ENCODE measurements around the gene SENP3. TPM values are rescaled to one million over a fixed set of nuclear protein-coding genes. Genes with fewer than 3 reads are reported as not detected.
"Not testable (repeated sequence)": the region's sequence is repeated elsewhere in the genome, so short reads cannot be mapped to it uniquely, and the experiment has no call there.

The SENP3 gene
- total RNA-seq, 1 experiment from 2014 or later = 113 TPM

DNA sequence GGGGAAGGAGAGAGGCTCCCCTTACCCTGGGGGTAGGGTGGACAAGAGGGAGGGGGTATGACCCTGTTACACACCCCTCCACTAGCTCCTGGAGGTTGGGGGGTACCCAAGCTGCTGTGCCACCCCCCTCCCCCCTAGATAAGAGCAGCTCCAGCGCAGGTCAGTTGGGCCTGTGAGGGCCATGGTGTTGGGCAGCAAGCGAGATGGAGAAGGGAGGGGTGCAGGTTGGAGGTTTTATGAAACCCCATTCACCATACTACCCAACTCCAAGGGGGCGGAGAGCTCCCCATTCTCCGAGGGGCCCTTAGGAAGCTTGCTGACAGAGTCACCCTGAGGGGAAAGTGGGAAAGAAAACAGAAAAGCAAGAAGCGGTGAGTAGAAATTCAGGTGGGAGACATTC lies 29.9 kb downstream of the SENP3 start:
- H3K9me3 ChIP-seq (ENCODE audit: low read depth, low read length, poor library complexity, severe bottlenecking) = no peaks in the 10 kb centered on the region
- no peak overlapping the region for H3K27ac ChIP-seq (ENCODE audit: low read depth, low read length, poor library complexity, severe bottlenecking)
- DNase-seq (ENCODE audit: low spot score) = no peak
- TF ChIP-seq, protein P1, sequence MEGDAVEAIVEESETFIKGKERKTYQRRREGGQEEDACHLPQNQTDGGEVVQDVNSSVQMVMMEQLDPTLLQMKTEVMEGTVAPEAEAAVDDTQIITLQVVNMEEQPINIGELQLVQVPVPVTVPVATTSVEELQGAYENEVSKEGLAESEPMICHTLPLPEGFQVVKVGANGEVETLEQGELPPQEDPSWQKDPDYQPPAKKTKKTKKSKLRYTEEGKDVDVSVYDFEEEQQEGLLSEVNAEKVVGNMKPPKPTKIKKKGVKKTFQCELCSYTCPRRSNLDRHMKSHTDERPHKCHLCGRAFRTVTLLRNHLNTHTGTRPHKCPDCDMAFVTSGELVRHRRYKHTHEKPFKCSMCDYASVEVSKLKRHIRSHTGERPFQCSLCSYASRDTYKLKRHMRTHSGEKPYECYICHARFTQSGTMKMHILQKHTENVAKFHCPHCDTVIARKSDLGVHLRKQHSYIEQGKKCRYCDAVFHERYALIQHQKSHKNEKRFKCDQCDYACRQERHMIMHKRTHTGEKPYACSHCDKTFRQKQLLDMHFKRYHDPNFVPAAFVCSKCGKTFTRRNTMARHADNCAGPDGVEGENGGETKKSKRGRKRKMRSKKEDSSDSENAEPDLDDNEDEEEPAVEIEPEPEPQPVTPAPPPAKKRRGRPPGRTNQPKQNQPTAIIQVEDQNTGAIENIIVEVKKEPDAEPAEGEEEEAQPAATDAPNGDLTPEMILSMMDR (conservative IDR thresholded peaks at IDR 0.05; ENCODE audit: low read depth, low read length) = no peak
- TF ChIP-seq EZH2 (IDR thresholded peaks at IDR 0.05; ENCODE audit: borderline replicate concordance, low read depth, low read length, poor library complexity, severe bottlenecking) = no peak
- no TSS peak for BruUV-seq (replicated peaks)
- H3K36me3 ChIP-seq (ENCODE audit: insufficient read depth, low read length, poor library complexity, severe bottlenecking) = peaks cover 88% of the 10 kb centered on the region
- no peaks in the 10 kb centered on the region for H3K4me1 ChIP-seq (ENCODE audit: insufficient read depth, low read length, poor library complexity, severe bottlenecking)
- H3K27me3 ChIP-seq (replicated peaks; ENCODE audit: insufficient read depth, low read depth, low read length, poor library complexity) = no peaks in the 10 kb centered on the region
- CTCF ChIA-PET = no interaction called here
- POLR2A ChIA-PET (ENCODE audit: low non-redundant PET) = interaction anchor here (0.6 kb wide), 1 partner anchor 59 kb away, joined by 4 read pairs; the partner anchor contains the start of gene ATP1B2
- intact Hi-C loops (cut with micrococcal nuclease; ENCODE audit: unreplicated experiment) = no loop called here
- H3K4me3 ChIP-seq (ENCODE audit: low read depth, low read length, poor library complexity, severe bottlenecking) = no peak overlapping the region

DNA sequence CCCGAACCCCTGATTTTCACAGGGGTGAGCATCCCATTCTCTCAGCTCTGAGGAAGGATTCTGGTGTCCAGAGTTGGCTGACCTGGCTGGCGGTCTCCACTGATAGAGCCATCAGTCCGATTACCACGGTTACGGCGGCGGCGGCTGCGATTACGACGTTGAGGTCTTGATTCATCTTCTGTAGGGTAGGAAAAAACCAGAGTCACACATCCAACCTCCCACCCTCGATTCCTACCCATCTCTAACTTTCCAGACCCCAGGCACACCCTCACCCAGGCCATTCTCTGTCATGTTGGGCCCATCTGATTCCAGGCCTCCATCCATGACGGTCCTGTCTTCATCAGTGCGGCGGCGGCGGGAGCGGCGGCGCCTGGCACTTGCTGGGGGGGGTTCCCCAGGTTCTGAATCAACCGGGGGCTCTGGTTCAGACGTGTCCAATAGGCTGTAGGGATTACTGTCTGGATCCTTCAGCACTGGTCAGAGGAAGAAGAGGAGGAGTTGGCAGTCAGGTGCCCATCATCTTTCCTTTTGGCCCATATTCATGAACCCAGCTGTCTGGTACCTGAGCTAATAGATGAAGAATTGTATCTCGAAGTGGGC lies 30.8 kb downstream of the SENP3 start:
- Histone ChIP-seq H3K27me3 (replicated peaks; ENCODE audit: insufficient read depth, low read depth, low read length, poor library complexity) (no peaks in the 10 kb centered on the region), H3K4me3 (ENCODE audit: low read depth, low read length, poor library complexity, severe bottlenecking) (no peak overlapping the region), H3K27ac (ENCODE audit: low read depth, low read length, poor library complexity, severe bottlenecking) (no peak overlapping the region), H3K4me1 (ENCODE audit: insufficient read depth, low read length, poor library complexity, severe bottlenecking) (no peaks in the 10 kb centered on the region), H3K9me3 (ENCODE audit: low read depth, low read length, poor library complexity, severe bottlenecking) (no peaks in the 10 kb centered on the region), H3K36me3 (ENCODE audit: insufficient read depth, low read length, poor library complexity, severe bottlenecking) (peaks cover 87% of the 10 kb centered on the region)
- TF ChIP-seq, protein P1 (conservative IDR thresholded peaks at IDR 0.05; ENCODE audit: low read depth, low read length) = no peak
- no peak for TF ChIP-seq EZH2 (IDR thresholded peaks at IDR 0.05; ENCODE audit: borderline replicate concordance, low read depth, low read length, poor library complexity, severe bottlenecking)
- ChIA-PET POLR2A (ENCODE audit: low non-redundant PET) (no interaction called here), CTCF (no interaction called here)
- intact Hi-C loops (cut with micrococcal nuclease; ENCODE audit: unreplicated experiment) = no loop called here
- TSS peak; percentile 55 for BruUV-seq (replicated peaks)
- DNase-seq (ENCODE audit: low spot score) = no peak

DNA sequence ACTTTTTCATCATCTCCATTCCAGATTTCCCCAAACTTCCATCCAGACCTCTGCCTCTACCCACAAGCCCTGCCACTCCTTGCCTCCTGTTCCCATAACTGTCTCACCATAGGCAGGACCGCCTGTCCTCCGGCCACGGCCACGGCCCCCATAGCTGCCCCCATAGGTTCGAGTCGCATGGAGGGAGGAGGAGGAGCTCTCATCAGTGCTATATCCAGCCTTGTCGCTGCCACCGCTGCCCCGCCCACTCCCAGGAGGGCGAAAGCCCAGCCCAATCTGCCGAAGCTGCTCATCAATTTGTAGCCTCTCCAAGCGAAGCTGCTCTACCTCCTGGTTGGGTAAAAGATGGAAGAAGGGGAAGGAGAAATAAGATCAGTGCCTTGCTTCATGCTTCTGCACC lies 31.6 kb downstream of the SENP3 start:
- intact Hi-C loops (cut with micrococcal nuclease; ENCODE audit: unreplicated experiment) = no loop called here
- Histone ChIP-seq H3K4me1 (ENCODE audit: insufficient read depth, low read length, poor library complexity, severe bottlenecking) (no peaks in the 10 kb centered on the region), H3K27ac (ENCODE audit: low read depth, low read length, poor library complexity, severe bottlenecking) (no peak overlapping the region), H3K27me3 (replicated peaks; ENCODE audit: insufficient read depth, low read depth, low read length, poor library complexity) (no peaks in the 10 kb centered on the region), H3K4me3 (ENCODE audit: low read depth, low read length, poor library complexity, severe bottlenecking) (no peak overlapping the region), H3K36me3 (ENCODE audit: insufficient read depth, low read length, poor library complexity, severe bottlenecking) (peaks cover 80% of the 10 kb centered on the region), H3K9me3 (ENCODE audit: low read depth, low read length, poor library complexity, severe bottlenecking) (no peaks in the 10 kb centered on the region)
- BruUV-seq (replicated peaks) = no TSS peak
- CTCF ChIA-PET = no interaction called here
- no peak for TF ChIP-seq EZH2 (IDR thresholded peaks at IDR 0.05; ENCODE audit: borderline replicate concordance, low read depth, low read length, poor library complexity, severe bottlenecking)
- TF ChIP-seq, protein P1 (conservative IDR thresholded peaks at IDR 0.05; ENCODE audit: low read depth, low read length) = no peak
- POLR2A ChIA-PET (ENCODE audit: low non-redundant PET) = no interaction called here
- DNase-seq (ENCODE audit: low spot score) = no peak

DNA sequence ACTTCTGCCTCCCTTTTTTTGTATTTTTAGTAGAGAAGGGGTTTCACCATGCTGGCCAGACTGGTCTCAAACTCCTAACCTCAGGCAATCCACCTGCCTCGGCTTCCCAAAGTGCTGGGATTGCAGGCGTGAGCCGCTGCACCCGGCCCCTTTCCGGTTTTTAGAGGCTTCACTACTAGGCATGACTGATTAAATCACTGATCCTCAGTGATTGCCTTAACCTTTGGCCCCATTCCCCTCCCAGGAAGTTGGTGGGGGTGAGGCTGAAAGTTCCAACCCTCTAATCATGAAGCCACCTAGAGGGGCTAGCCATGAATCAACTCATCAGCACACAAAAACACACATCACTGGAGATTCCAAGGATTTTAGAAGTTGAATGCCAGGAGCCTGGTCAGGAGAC lies 35.8 kb downstream of the SENP3 start:
- H3K27me3 ChIP-seq (replicated peaks; ENCODE audit: insufficient read depth, low read depth, low read length, poor library complexity); DNase-seq (ENCODE audit: low spot score); CTCF ChIA-PET; H3K4me3 ChIP-seq (ENCODE audit: low read depth, low read length, poor library complexity, severe bottlenecking); H3K27ac ChIP-seq (ENCODE audit: low read depth, low read length, poor library complexity, severe bottlenecking); intact Hi-C loops (cut with micrococcal nuclease; ENCODE audit: unreplicated experiment); H3K4me1 ChIP-seq (ENCODE audit: insufficient read depth, low read length, poor library complexity, severe bottlenecking); H3K9me3 ChIP-seq (ENCODE audit: low read depth, low read length, poor library complexity, severe bottlenecking); BruUV-seq (replicated peaks); POLR2A ChIA-PET (ENCODE audit: low non-redundant PET): not testable (repeated sequence)
- H3K36me3 ChIP-seq (ENCODE audit: insufficient read depth, low read length, poor library complexity, severe bottlenecking) = peaks cover 86% of the 10 kb centered on the region
